Measurements from ENCODE around the gene FHOD3. TPM values are rescaled to one million over a fixed set of nuclear protein-coding genes. Genes with fewer than 3 reads are reported as not detected.

Gene FHOD3
- total RNA-seq, 1 donor from 2014 or later = 8.9 TPM

DNA sequence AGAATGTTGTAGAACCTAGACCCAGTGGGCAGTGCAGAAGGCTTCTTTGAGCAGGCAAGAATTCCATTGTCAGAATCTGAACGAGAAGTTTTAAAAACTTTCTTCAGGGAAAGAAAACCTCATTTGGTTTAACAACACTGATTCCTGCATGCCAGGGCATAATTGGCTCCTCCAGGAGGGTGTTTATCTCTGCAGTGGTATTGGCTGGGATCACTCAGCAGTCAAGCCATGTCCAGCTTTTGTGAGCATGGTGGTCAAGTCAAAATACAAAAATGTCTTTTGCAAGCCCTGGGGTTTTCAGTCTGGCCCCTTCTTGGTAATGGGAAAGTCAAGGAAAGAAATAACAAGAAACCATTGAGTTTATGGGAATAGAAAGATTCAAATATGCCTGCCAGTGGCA lies 28.3 kb downstream of the FHOD3 start:
- Mint-ChIP-seq H3K4me1 (ENCODE audit: low read depth) (peaks cover 11% of the 10 kb centered on the region), H3K36me3 (ENCODE audit: low read depth) (no peaks in the 10 kb centered on the region), H3K9me3 (ENCODE audit: low read depth) (no peaks in the 10 kb centered on the region), H3K4me3 (ENCODE audit: unreplicated experiment) (no peak overlapping the region), H3K27me3 (ENCODE audit: low read depth) (peaks cover 11% of the 10 kb centered on the region), H3K27ac (ENCODE audit: unreplicated experiment) (no peak overlapping the region)
- DNase-seq (ENCODE audit: low spot score) = no peak
- TF ChIP-seq, protein P1, sequence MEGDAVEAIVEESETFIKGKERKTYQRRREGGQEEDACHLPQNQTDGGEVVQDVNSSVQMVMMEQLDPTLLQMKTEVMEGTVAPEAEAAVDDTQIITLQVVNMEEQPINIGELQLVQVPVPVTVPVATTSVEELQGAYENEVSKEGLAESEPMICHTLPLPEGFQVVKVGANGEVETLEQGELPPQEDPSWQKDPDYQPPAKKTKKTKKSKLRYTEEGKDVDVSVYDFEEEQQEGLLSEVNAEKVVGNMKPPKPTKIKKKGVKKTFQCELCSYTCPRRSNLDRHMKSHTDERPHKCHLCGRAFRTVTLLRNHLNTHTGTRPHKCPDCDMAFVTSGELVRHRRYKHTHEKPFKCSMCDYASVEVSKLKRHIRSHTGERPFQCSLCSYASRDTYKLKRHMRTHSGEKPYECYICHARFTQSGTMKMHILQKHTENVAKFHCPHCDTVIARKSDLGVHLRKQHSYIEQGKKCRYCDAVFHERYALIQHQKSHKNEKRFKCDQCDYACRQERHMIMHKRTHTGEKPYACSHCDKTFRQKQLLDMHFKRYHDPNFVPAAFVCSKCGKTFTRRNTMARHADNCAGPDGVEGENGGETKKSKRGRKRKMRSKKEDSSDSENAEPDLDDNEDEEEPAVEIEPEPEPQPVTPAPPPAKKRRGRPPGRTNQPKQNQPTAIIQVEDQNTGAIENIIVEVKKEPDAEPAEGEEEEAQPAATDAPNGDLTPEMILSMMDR (IDR thresholded peaks at IDR 0.05) = no peak

DNA sequence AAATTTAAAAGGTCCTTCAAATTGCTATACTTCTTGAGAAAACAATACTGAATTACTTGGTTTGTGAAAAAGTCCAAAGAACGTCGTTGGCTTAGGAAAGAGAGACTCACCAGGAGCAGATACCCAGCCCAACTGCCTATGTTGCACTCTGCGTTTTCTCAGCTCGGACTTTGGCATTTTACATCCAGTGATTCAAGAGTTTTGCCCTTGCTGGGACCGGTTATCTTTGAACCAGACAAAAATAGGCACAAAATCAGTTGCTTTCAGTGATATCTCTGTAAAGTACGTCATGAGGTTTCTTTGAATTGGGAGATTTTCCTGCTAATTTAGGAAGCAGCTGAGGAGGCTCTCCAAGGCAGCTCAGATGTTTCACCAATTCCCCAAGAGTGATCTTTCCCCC lies 29.3 kb downstream of the FHOD3 start:
- Mint-ChIP-seq H3K4me1 (ENCODE audit: low read depth) (peaks cover 9% of the 10 kb centered on the region), H3K27me3 (ENCODE audit: low read depth) (peaks cover 13% of the 10 kb centered on the region)

DNA sequence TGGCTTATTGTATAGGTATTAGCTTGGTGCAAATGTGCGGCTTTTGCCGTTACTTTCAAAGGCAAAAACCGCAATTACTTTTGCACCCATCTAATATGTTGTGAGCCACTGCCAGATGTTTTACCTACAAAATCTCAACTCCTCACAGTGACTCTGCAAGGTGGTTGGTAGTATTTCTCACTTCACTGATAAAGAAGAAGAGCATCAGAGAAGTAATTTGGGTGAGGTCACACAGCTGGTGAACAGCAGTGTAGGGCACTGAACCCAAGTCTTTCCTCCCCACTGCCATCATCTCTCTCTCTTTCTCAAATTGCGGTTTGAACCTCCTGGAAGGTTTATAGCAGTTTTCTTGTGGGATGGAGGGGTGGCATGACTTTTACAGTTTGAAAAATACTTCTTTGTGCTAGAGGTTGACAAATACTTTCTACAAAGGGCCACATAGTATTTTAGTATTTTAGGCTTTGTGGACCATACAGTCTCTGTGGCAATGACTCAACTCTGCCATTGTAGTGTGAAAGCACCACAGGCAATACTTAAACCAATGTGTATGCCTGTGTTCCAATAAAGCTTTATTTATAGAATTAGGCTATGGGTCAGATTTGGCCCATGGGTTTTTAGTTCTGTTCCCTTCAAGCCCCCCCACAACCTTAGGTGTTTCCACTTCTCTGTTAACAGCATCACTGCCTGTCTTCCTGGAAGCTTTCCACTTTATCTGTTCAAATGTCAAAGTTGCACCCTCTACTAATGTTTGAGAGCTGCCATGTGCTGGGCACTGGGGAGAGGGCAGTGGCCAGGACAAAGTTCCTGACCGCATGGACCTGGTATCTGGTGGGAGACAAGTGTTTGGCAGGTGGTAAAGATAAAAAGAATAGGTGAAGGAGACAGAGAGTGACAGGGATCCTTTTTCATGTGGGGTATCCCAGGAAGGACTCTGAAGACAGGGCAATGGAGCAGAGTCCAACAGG lies 30.1 kb downstream of the FHOD3 start:
- H3K36me3 Mint-ChIP-seq (ENCODE audit: low read depth) = no peaks in the 10 kb centered on the region
- DNase-seq (ENCODE audit: low spot score) = no peak
- H3K27ac Mint-ChIP-seq (ENCODE audit: unreplicated experiment) = no peak overlapping the region
- H3K4me1 Mint-ChIP-seq (ENCODE audit: low read depth) = peaks cover 7% of the 10 kb centered on the region
- TF ChIP-seq, protein P1 (IDR thresholded peaks at IDR 0.05) = no peak
- peaks cover 10% of the 10 kb centered on the region for H3K27me3 Mint-ChIP-seq (ENCODE audit: low read depth)
- H3K4me3 Mint-ChIP-seq (ENCODE audit: unreplicated experiment) = no peak overlapping the region
- no peaks in the 10 kb centered on the region for H3K9me3 Mint-ChIP-seq (ENCODE audit: low read depth)

More for the DNA sequence above, 29.3 kb downstream of the FHOD3 start:
- TF ChIP-seq, protein P1 (IDR thresholded peaks at IDR 0.05) = no peak
- DNase-seq (ENCODE audit: low spot score) = no peak
- Mint-ChIP-seq H3K36me3 (ENCODE audit: low read depth) (no peaks in the 10 kb centered on the region), H3K27ac (ENCODE audit: unreplicated experiment) (no peak overlapping the region), H3K4me3 (ENCODE audit: unreplicated experiment) (no peak overlapping the region), H3K9me3 (ENCODE audit: low read depth) (no peaks in the 10 kb centered on the region)

DNA sequence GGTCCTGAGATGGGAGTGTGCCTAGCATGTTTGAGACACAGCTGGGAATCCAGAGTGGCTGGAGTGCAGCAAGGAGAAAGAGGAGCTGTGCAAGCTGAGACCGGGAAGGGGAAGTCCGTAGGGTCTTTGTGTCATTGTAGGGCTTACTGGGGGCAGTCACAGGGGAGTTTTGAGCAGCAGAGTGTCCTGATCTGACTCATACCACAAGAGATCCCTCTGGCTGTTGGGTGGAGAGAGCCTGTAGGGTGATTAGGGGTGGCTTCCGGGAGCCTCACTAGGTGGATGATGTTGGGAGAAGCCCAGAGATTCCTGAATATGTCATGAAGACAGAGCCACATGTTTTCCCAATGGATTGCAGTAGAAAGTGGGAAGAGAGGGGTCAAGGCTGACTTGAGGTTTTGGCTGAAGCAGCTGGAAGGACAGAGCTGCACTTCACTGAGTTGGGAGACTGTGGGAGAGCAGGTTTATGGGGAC lies 30.9 kb downstream of the FHOD3 start:
- Mint-ChIP-seq H3K27me3 (ENCODE audit: low read depth) (peaks cover 10% of the 10 kb centered on the region), H3K4me3 (ENCODE audit: unreplicated experiment) (no peak overlapping the region), H3K36me3 (ENCODE audit: low read depth) (no peaks in the 10 kb centered on the region), H3K4me1 (ENCODE audit: low read depth) (peaks cover 7% of the 10 kb centered on the region), H3K27ac (ENCODE audit: unreplicated experiment) (no peak overlapping the region), H3K9me3 (ENCODE audit: low read depth) (no peaks in the 10 kb centered on the region)
- TF ChIP-seq, protein P1 (IDR thresholded peaks at IDR 0.05) = no peak
- no peak for DNase-seq (ENCODE audit: low spot score)

DNA sequence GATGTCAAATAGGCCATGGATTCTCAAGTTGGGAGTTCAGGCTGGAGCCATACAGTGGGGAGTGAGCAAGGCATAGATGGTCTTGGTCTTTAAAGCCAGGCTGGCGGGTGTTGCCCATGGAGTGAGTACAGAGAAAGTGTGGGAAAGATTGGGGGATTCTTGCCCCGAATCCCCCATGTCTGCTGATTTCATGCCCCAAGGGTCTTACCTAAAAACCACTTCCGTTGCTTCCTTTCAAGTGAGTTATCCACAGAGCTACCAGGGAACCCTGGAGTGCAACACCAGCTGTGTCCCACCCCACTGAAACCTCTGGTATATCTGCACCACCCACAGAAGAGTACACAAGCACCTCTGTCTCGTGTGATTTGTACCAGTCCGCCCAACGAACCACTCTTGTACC lies 31.4 kb downstream of the FHOD3 start:
- H3K27ac Mint-ChIP-seq (ENCODE audit: unreplicated experiment) = no peak overlapping the region
- DNase-seq (ENCODE audit: low spot score) = no peak
- no peak overlapping the region for H3K4me3 Mint-ChIP-seq (ENCODE audit: unreplicated experiment)
- peaks cover 10% of the 10 kb centered on the region for H3K27me3 Mint-ChIP-seq (ENCODE audit: low read depth)
- H3K36me3 Mint-ChIP-seq (ENCODE audit: low read depth) = peaks cover 1% of the 10 kb centered on the region
- H3K4me1 Mint-ChIP-seq (ENCODE audit: low read depth) = peaks cover 7% of the 10 kb centered on the region
- H3K9me3 Mint-ChIP-seq (ENCODE audit: low read depth) = no peaks in the 10 kb centered on the region
- TF ChIP-seq, protein P1 (IDR thresholded peaks at IDR 0.05) = no peak

All from chondrocyte (in vitro differentiated cells).